K562 (cell line): ENCODE results near the gene PLAAT4. TPM values are rescaled to one million over a fixed set of nuclear protein-coding genes. Genes with fewer than 3 reads are reported as not detected.

Source experiments
- ATAC-seq: fragments of 200-7000 bp; cut with Tn5 transposase; 3 replicates; pipeline ENCODE4 v1.9.1; 2020; ENCODE audit warnings: moderate library complexity
- BruUV-seq: library from RNA; stranded (reverse); fragments of 400-500 nt; replicated peaks from 2 replicates; lab custom pipeline; 2021; lab: Mats Ljungman, UMichigan
- CTCF ChIA-PET: fragments of 300-600 bp; formaldehyde crosslinking; extraction: SDS; loops from one replicate; lab custom pipeline; 2021; ENCODE audit warnings: low intra/inter-chr PET ratio; lab: Yijun Ruan, JAX
- POLR2A ChIA-PET: fragments of 300-600, 350-650 bp; sonication (Branson Sonifier 250); formaldehyde crosslinking; extraction: SDS; loops from one replicate; lab custom pipeline; 2021; ENCODE audit warnings: antibody characterized with exemption, inconsistent platforms; lab: Yijun Ruan, JAX
- DNase-seq, 4 experiments: peaks; one replicate each; pipeline versions ENCODE4 v3.0.0 to v3.0.0-alpha.2; 2011 to 2018; ENCODE audit warnings: low spot score in 3 of 4, mixed read lengths in 3 of 4; ENCODE audit errors: extremely low read depth in 1 of 4
- FAIRE-seq: peaks from 2 replicates; lab custom pipeline; 2011; peaks lifted over from hg19 to GRCh38; lab: Jason Lieb, UNC
- H2AFZ ChIP-seq: 2 replicates; pipeline ENCODE4 v1.6.0; 2011; ENCODE audit warnings: low read depth, low read length, control low read depth, inconsistent platforms
- H3K27ac ChIP-seq: fragments of 200-600 bp; 3 replicates; pipeline ENCODE4 v1.8.0; 2011; ENCODE audit warnings: low read depth, mild to moderate bottlenecking, control low read depth, inconsistent platforms, low read length, moderate library complexity, mixed read lengths; ENCODE audit errors: extremely low read depth
- H3K27me3 ChIP-seq, 2 experiments: fragments of 300-600 bp in 1 of 2; 2 replicates in 1 of 2; 3 replicates in 1 of 2; pipeline versions ENCODE4 v1.6.0 to v1.8.0; 2011; ENCODE audit warnings: inconsistent platforms in 2 of 2, low read length in 2 of 2, mild to moderate bottlenecking in 1 of 2, mixed read lengths in 1 of 2, moderate library complexity in 1 of 2; ENCODE audit not compliant: control insufficient read depth in 2 of 2, insufficient read depth in 2 of 2
- H3K36me3 ChIP-seq: fragments of 300-600 bp; 3 replicates; pipeline ENCODE4 v1.8.0; 2011; ENCODE audit warnings: mild to moderate bottlenecking, low read length, inconsistent platforms; ENCODE audit not compliant: control insufficient read depth, insufficient read depth
- H3K4me1 ChIP-seq, 2 experiments: fragments of 200-600 bp in 1 of 2; replicated peaks in 1 of 2; 2 replicates in 1 of 2; 3 replicates in 1 of 2; pipeline versions ENCODE4 v1.5.1 to v1.8.0; 2011; ENCODE audit warnings: inconsistent platforms in 2 of 2, low read length in 2 of 2, mild to moderate bottlenecking in 1 of 2, mixed read lengths in 1 of 2, moderate library complexity in 1 of 2; ENCODE audit not compliant: control insufficient read depth in 2 of 2, insufficient read depth in 2 of 2
- H3K4me2 ChIP-seq: 2 replicates; pipeline ENCODE4 v1.6.1; 2011; ENCODE audit warnings: low read length, control low read depth, inconsistent platforms, mixed read lengths; ENCODE audit not compliant: insufficient read depth
- H3K4me3 ChIP-seq: fragments of 200-600 bp; sonication (generic), shearing (Covaris generic); 2 replicates; pipeline ENCODE4 v1.5.1; 2016; ENCODE audit warnings: control low read depth, inconsistent platforms
- H3K79me2 ChIP-seq: fragments of 200-600 bp; 3 replicates; pipeline ENCODE4 v1.8.0; 2011; ENCODE audit warnings: low read length, inconsistent platforms; ENCODE audit not compliant: control insufficient read depth, insufficient read depth
- H3K9ac ChIP-seq, 2 experiments: 2 replicates each; pipeline versions ENCODE4 v1.6.0 to v1.6.1; 2011; ENCODE audit warnings: low read depth in 2 of 2, low read length in 2 of 2, control low read depth in 1 of 2, inconsistent platforms in 1 of 2, mild to moderate bottlenecking in 1 of 2, mixed read lengths in 1 of 2; ENCODE audit not compliant: insufficient read depth in 1 of 2
- H3K9me1 ChIP-seq: one replicate; pipeline ENCODE4 v1.6.0; 2011; ENCODE audit warnings: inconsistent platforms, mild to moderate bottlenecking, low read length, moderate library complexity; ENCODE audit not compliant: control insufficient read depth, insufficient read depth
- H3K9me3 ChIP-seq: replicated peaks from 2 replicates; pipeline ENCODE4 v1.5.1; 2011; ENCODE audit warnings: low read depth, low read length, inconsistent platforms; ENCODE audit not compliant: control insufficient read depth, insufficient read depth
- H4K20me1 ChIP-seq: replicated peaks from 2 replicates; pipeline ENCODE4 v1.6.1; 2011; ENCODE audit warnings: low read length, inconsistent platforms, mixed read lengths; ENCODE audit not compliant: control insufficient read depth, insufficient read depth
- CREM ChIP-seq: IDR thresholded peaks from 2 replicates; pipeline ENCODE4 v1.6.1; 2014; ENCODE audit warnings: antibody characterized with exemption, low read depth
- E2F3 ChIP-seq: fragments of 250-450 bp; sonication (Bioruptor Pico); IDR thresholded peaks from 2 replicates; pipeline ENCODE4 v1.4.0; 2020; ENCODE audit warnings: mild to moderate bottlenecking
- JUND ChIP-seq, 2 experiments: IDR thresholded peaks; 2 replicates in 1 of 2; 3 replicates in 1 of 2; pipeline ENCODE4 v1.6.1; 2011; ENCODE audit warnings: borderline replicate concordance in 2 of 2, low read depth in 2 of 2, low read length in 2 of 2, improper control_type of control experiment in 1 of 2, missing biosample characterization in 1 of 2, missing genetic modification characterization in 1 of 2, missing genetic modification reagents in 1 of 2
- SRSF1 ChIP-seq: fragments of 200-400 bp; formaldehyde crosslinking; IDR thresholded peaks from 2 replicates; pipeline ENCODE4 v1.6.1; 2017; ENCODE audit warnings: mild to moderate bottlenecking, low read depth, low read length, moderate library complexity
- ZNF3 ChIP-seq: fragments of 250-450 bp; sonication (Bioruptor Pico); IDR thresholded peaks from 2 replicates; pipeline ENCODE4 v1.5.0; 2021; ENCODE audit warnings: mild to moderate bottlenecking, moderate library complexity
- ZZZ3 ChIP-seq: fragments of 450-650 bp; IDR thresholded peaks from 2 replicates; pipeline ENCODE4 v1.6.1; 2016; ENCODE audit warnings: antibody characterized with exemption, mild to moderate bottlenecking, moderate library complexity
- WGBS: fragments of 100-300 bp; shearing (Covaris generic); methylation state at CpG from one replicate; pipeline ENCODE4 v1.1.6; 2016; ENCODE audit warnings: low coverage, mixed read lengths; ENCODE audit not compliant: insufficient coverage; ENCODE audit errors: missing lambda C conversion rate; 5-methylcytosine and 5-hydroxymethylcytosine counted together
- in situ Hi-C: fragments of 300-500 bp; cut with MboI; formaldehyde crosslinking; loops from 4 replicates; pipeline ENCODE4 v1.15.0; 2018; ENCODE audit warnings: inconsistent platforms, mixed read lengths
- intact Hi-C: fragments of 100-400 bp; cut with micrococcal nuclease; formaldehyde crosslinking; loops from 2 replicates; pipeline ENCODE4 v1.14.2; 2022
- polyA plus RNA-seq, 8 experiments: library from polyadenylated mRNA; depleted of rRNA in 4 of 8; stranded (reverse) in 5 of 8; unstranded in 3 of 8; fragments of >200 nt; fragmentation: Nextera tagmentation in 2 of 8; fragmentation: Illumina TruSeq in 1 of 8; extraction: Ambion mirVana in 2 of 8; extraction: Trizol in 1 of 8; gene quantifications; 2 replicates each; pipeline versions ENCODE4 v1.2.1 to v1.2.3, GENCODE V29; 2011 to 2014; ENCODE audit warnings: inconsistent platforms in 1 of 8, missing spikeins in 1 of 8
- total RNA-seq, 7 experiments: library from RNA; depleted of rRNA in 6 of 7; stranded (reverse); fragments of >200 nt in 6 of 7; fragmentation: Illumina TruSeq in 2 of 7; extraction: Trizol in 2 of 7; gene quantifications; 2 replicates each; pipeline versions ENCODE4 v1.2.1 to v1.2.3, GENCODE V29; 2011 to 2021; ENCODE audit warnings: low replicate concordance in 1 of 7
- TF ChIP-seq, protein P1 (sequence below): fragments of 250-450 bp; sonication (Bioruptor Pico); IDR thresholded peaks from 2 replicates; pipeline ENCODE4 v1.4.0; 2020
- TF ChIP-seq, protein P2 (sequence below), 3 experiments: fragments of 200-800 bp in 1 of 3; fragments of 250-450 bp in 1 of 3; fragments of 450-650 bp in 1 of 3; sonication (Bioruptor Pico) in 1 of 3; sonication (Bioruptor generic) in 1 of 3; formaldehyde crosslinking in 1 of 3; IDR thresholded peaks; 2 replicates each; pipeline versions ENCODE4 v1.6.1 to v1.8.0; 2016 to 2022; ENCODE audit warnings: mild to moderate bottlenecking in 2 of 3, missing genetic modification characterization in 2 of 3, missing compliant biosample characterization in 1 of 3, moderate library complexity in 1 of 3
- TF ChIP-seq, protein P3 (sequence below): fragments of 250-450 bp; sonication (Bioruptor Pico); IDR thresholded peaks from 2 replicates; pipeline ENCODE4 v1.5.1; 2021; ENCODE audit warnings: mild to moderate bottlenecking

Gene PLAAT4
- total and polyA plus RNA-seq, 9 of the 15 experiments (the other 6 are each of a cell fraction or from before 2014, with no cell fraction given): 0.54 to 3.0 (median 1.3) TPM; not detected in 1

DNA sequence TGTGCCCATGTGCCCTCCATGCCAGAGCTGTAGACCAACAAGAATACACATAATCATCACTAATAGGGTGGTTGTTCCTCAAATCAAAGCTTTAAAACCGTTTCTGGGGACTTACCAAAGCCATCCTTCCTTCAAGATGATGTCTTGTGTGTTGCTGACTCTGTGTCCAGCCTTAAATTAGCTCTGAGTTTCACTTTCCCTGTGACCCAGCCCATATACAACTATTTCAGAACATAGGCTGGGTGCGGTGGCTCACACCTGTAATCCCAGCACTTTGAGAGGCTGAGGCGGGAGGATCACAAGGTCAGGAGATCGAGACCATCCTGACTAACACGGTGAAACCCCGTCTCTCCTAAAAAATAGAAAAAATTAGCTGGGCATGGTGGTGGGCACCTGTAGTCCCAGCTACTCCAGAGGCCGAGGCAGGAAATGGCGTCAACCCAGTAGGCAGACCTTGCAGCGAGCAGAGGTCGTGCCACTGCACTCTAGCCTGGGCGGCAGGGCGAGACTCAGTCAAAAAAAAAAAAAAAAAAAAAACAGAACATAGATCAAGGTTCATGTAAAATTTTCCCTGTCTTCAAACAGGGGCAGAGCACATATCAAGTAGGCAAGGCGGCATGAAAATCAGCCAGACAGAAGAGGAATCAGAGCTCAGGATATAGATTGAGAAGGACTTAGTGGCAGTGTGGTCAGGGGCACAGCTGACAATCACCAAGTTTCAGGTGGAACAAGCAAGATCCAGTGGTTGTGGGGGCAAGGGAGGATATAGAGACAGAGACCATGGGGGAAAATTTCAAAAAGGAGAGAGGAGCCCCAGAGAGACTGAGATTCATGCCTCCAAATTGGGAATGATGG is 26.8 kb downstream of the PLAAT4 start, which contains the start of gene PLAAT2:
Gene PLAAT2 (minus strand): TSS at position 179 of the 855 bp plus-strand sequence. CDS start 55 bp downstream, at position 124.
- FAIRE-seq: no peak
- BruUV-seq: no TSS peak
- Histone ChIP-seq H3K9me3 (no peaks in the 10 kb centered on the region), H2AFZ (no peak within 1 kb of the TSS), H3K27me3 (no peaks in the 10 kb centered on the region), H3K4me2 (no peak within 1 kb of the TSS), H3K9me1 (no peaks in the 10 kb centered on the region), H3K79me2 (no peaks in the 10 kb centered on the region)
- DNase-seq: no peak
- no peak for ATAC-seq
- POLR2A ChIA-PET: interaction anchor here (0.7 to 1.3 kb wide), 2 partner anchors 12 to 16 kb away, joined by 3 to 4 read pairs; no protein-coding TSS in a partner anchor
- in situ Hi-C loops: no loop called here
- TF ChIP-seq, protein P1, sequence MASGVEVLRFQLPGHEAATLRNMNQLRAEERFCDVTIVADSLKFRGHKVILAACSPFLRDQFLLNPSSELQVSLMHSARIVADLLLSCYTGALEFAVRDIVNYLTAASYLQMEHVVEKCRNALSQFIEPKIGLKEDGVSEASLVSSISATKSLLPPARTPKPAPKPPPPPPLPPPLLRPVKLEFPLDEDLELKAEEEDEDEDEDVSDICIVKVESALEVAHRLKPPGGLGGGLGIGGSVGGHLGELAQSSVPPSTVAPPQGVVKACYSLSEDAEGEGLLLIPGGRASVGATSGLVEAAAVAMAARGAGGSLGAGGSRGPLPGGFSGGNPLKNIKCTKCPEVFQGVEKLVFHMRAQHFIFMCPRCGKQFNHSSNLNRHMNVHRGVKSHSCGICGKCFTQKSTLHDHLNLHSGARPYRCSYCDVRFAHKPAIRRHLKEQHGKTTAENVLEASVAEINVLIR (CRISPR knock-in tag): no peak
- no peak for TF ChIP-seq ZNF3
- TF ChIP-seq, protein P2, sequence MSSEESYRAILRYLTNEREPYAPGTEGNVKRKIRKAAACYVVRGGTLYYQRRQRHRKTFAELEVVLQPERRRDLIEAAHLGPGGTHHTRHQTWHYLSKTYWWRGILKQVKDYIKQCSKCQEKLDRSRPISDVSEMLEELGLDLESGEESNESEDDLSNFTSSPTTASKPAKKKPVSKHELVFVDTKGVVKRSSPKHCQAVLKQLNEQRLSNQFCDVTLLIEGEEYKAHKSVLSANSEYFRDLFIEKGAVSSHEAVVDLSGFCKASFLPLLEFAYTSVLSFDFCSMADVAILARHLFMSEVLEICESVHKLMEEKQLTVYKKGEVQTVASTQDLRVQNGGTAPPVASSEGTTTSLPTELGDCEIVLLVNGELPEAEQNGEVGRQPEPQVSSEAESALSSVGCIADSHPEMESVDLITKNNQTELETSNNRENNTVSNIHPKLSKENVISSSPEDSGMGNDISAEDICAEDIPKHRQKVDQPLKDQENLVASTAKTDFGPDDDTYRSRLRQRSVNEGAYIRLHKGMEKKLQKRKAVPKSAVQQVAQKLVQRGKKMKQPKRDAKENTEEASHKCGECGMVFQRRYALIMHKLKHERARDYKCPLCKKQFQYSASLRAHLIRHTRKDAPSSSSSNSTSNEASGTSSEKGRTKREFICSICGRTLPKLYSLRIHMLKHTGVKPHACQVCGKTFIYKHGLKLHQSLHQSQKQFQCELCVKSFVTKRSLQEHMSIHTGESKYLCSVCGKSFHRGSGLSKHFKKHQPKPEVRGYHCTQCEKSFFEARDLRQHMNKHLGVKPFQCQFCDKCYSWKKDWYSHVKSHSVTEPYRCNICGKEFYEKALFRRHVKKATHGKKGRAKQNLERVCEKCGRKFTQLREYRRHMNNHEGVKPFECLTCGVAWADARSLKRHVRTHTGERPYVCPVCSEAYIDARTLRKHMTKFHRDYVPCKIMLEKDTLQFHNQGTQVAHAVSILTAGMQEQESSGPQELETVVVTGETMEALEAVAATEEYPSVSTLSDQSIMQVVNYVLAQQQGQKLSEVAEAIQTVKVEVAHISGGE (CRISPR knock-in tag; IDR thresholded peaks at IDR 0.05): no peak
- TF ChIP-seq SRSF1: no peak
- TF ChIP-seq, protein P3, sequence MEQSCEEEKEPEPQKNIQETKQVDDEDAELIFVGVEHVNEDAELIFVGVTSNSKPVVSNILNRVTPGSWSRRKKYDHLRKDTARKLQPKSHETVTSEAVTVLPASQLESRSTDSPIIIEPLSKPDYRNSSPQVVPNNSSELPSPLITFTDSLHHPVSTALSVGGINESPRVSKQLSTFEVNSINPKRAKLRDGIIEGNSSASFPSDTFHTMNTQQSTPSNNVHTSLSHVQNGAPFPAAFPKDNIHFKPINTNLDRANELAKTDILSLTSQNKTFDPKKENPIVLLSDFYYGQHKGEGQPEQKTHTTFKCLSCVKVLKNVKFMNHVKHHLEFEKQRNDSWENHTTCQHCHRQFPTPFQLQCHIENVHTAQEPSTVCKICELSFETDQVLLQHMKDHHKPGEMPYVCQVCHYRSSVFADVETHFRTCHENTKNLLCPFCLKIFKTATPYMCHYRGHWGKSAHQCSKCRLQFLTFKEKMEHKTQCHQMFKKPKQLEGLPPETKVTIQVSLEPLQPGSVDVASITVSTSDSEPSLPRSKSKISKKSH: no peak
- no peak for TF ChIP-seq CREM
- no peak for TF ChIP-seq JUND (IDR thresholded peaks at IDR 0.05; ENCODE audit: borderline replicate concordance, low read depth, low read length)
- no peak for TF ChIP-seq JUND (tag; IDR thresholded peaks at IDR 0.05; ENCODE audit: borderline replicate concordance, low read depth, low read length)
- no peak for TF ChIP-seq E2F3
- no peak for TF ChIP-seq ZZZ3
- TF ChIP-seq, all 486 proteins: peak for 0
- CTCF ChIA-PET: no interaction called here
- Histone ChIP-seq H3K4me3 (no peak within 1 kb of the TSS), H3K9ac (0 out of 4 replicates have a peak within 1 kb of the TSS, but pooled peaks of 1 of the 2 experiments have one; percentile 39), H4K20me1 (no peaks in the 10 kb centered on the region), H3K27ac (no peak within 1 kb of the TSS), H3K36me3 (no peaks in the 10 kb centered on the region), H3K4me1 (peaks cover 23 to 38% of the 10 kb centered on the region in 2 experiments)
- 43% methylated on average over 13 of the region's 13 CpGs for WGBS
- intact Hi-C loops: no loop called here
